Colonic mucosa (tissue), 4 donors: ENCODE results near the gene F10. TPM values are rescaled to one million over a fixed set of nuclear protein-coding genes. Genes with fewer than 3 reads are reported as not detected.
"Not testable (repeated sequence)": the region's sequence is repeated elsewhere in the genome, so short reads cannot be mapped to it uniquely, and the experiment has no call there.

ENCODE experiments used
- DNase-seq: peaks from one replicate; pipeline ENCODE4 v3.0.0-alpha.2; 2020
- H3K27ac ChIP-seq: fragments of 200-600 bp; one replicate; pipeline ENCODE4 v1.8.0; 2021
- H3K27me3 ChIP-seq: fragments of 200-600 bp; one replicate; pipeline ENCODE4 v1.8.0; 2021
- H3K36me3 ChIP-seq: fragments of 200-600 bp; one replicate; pipeline ENCODE4 v1.8.0; 2021
- H3K4me1 ChIP-seq: fragments of 200-600 bp; one replicate; pipeline ENCODE4 v1.8.0; 2021; ENCODE audit warnings: mild to moderate bottlenecking
- H3K4me3 ChIP-seq: fragments of 200-600 bp; one replicate; pipeline ENCODE4 v1.8.0; 2021
- H3K9ac ChIP-seq, 2 donors: one replicate each; pipeline ENCODE4 v1.7.0; 2013; ENCODE audit warnings: control low read depth in 2 of 2, low read depth in 2 of 2, low read length in 2 of 2
- H3K9me3 ChIP-seq: fragments of 200-600 bp; one replicate; pipeline ENCODE4 v1.8.0; 2021
- CTCF ChIP-seq: fragments of 200-600 bp; IDR thresholded peaks from one replicate; pipeline ENCODE4 v1.8.0; 2022; ENCODE audit warnings: antibody characterized with exemption, mild to moderate bottlenecking
- intact Hi-C: fragments of 100-400 bp; cut with DNase I; formaldehyde crosslinking; loops from one replicate; pipeline ENCODE4 v1.14.1; 2022
- total RNA-seq, 2 donors: library from RNA; stranded (reverse); fragmentation: NEBNext Ultra II Directional in 1 of 2; extraction: Animal tissue kit (Norgen Biotek cat#: 25700) in 1 of 2; gene quantifications; one replicate each; pipeline ENCODE4 v1.2.1, GENCODE V29; 2021
- donor health status: healthy.
- donor health status: DM: no; HTN: no; CAD: no.
- donor health status: DM: no; HTN: no; CAD: no.

F10 gene
- total RNA-seq, 2 donors from 2014 or later = 1.5 to 4.1 TPM

- no peak for TF ChIP-seq CTCF
- Histone ChIP-seq H3K27me3 (no peaks in the 10 kb centered on the region), H3K9me3 (no peaks in the 10 kb centered on the region), H3K4me3 (no peak overlapping the region), H3K9ac (no peak overlapping the region), H3K4me1 (no peaks in the 10 kb centered on the region), H3K36me3 (no peaks in the 10 kb centered on the region), H3K27ac (no peak overlapping the region)
- DNase-seq = no peak
- intact Hi-C loops = no loop called here
These were observed 24.4 kb upstream of the F10 start for GRCh38 chr13:113098162-113098732.

GRCh38 chr13:113099142-113099541 is 23.5 kb upstream of the F10 start:
- intact Hi-C loops = no loop called here
- Histone ChIP-seq H3K27ac (no peak overlapping the region), H3K4me1 (no peaks in the 10 kb centered on the region), H3K36me3 (no peaks in the 10 kb centered on the region), H3K4me3 (no peak overlapping the region), H3K27me3 (no peaks in the 10 kb centered on the region), H3K9me3 (no peaks in the 10 kb centered on the region), H3K9ac (no peak overlapping the region)
- no peak for DNase-seq
- no peak for TF ChIP-seq CTCF

- H3K9ac ChIP-seq, H3K27ac ChIP-seq: not testable (repeated sequence)
These were observed 20.3 kb upstream of the F10 start for GRCh38 chr13:113102302-113102701.

GRCh38 chr13:113102727-113103126 is 19.9 kb upstream of the F10 start:
- Histone ChIP-seq H3K27me3 (no peaks in the 10 kb centered on the region), H3K4me3 (no peak overlapping the region), H3K4me1 (no peaks in the 10 kb centered on the region), H3K9ac (no peak overlapping the region), H3K27ac (no peak overlapping the region), H3K36me3 (no peaks in the 10 kb centered on the region), H3K9me3 (no peaks in the 10 kb centered on the region)
- intact Hi-C loops = no loop called here
- no peak for TF ChIP-seq CTCF
- DNase-seq = no peak

More at GRCh38 chr13:113102302-113102701, 20.3 kb upstream of the F10 start:
- H3K36me3 ChIP-seq, H3K27me3 ChIP-seq, H3K4me1 ChIP-seq, H3K4me3 ChIP-seq, H3K9me3 ChIP-seq, DNase-seq, intact Hi-C loops: not testable (repeated sequence)

GRCh38 chr13:113103646-113104045 is 19.0 kb upstream of the F10 start:
- no peak for DNase-seq

More at GRCh38 chr13:113103646-113104045, 19.0 kb upstream of the F10 start:
- no peaks in the 10 kb centered on the region for H3K4me1 ChIP-seq
- H3K9me3 ChIP-seq = no peaks in the 10 kb centered on the region
- intact Hi-C loops = no loop called here
- no peak for TF ChIP-seq CTCF
- no peak overlapping the region for H3K27ac ChIP-seq
- no peak overlapping the region for H3K4me3 ChIP-seq
- H3K27me3 ChIP-seq = no peaks in the 10 kb centered on the region
- H3K36me3 ChIP-seq = no peaks in the 10 kb centered on the region
- no peak overlapping the region for H3K9ac ChIP-seq
